Brain pericyte (primary cell): ENCODE data around the gene USP34.
A peak's percentile ranks its signal among the peaks of the same experiment; 100 is the strongest.

ENCODE experiments used
- DNase-seq: peaks from one replicate; pipeline ENCODE4 v3.0.0-alpha.2; 2012; ENCODE audit warnings: low read depth, low spot score

USP34 gene

DNA sequence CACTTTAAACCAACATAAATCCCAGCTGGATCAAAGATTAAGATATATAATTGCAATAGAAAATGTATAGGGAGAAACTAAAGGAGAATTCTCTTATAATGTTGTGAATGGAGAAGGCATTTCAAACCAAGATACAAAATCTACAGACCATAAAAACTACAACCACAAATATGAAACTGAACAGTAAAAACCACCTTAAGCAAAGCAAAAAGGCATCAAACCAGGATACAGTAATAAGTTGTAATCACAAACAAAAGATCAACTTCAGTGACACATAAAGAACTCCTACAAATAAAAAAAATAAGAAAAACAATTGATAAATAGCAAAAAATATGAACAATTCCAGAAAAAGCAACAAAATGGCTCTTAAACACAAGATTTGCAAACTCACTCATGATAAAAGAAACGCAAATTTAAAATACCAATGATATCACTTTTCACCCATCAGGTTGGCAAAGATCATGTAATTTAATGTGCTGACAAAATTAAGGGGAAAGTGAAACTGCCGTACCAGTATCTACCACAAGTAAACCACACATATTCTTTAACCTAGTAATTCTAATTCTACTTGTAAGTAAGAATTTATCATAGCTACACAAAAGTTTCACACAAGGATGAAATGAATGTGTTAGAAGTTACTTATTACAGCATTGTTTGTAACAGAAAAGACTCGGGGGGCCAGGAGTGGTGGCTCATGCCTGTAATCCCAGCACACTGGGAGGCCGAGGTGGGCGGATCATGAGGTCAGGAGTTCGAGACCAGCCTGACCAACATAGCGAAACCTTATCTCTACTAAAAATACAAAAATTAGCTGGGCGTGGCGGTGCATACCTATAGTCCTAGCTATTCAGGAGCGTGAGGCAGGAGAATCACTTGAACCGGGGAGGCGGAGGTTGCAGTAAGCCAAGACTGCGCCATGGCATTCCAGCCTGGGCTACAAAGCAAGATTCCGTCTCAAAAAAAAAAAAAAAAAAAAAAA, 101.9 kb downstream of the USP34 start:
- DNase-seq, result no peak

DNA sequence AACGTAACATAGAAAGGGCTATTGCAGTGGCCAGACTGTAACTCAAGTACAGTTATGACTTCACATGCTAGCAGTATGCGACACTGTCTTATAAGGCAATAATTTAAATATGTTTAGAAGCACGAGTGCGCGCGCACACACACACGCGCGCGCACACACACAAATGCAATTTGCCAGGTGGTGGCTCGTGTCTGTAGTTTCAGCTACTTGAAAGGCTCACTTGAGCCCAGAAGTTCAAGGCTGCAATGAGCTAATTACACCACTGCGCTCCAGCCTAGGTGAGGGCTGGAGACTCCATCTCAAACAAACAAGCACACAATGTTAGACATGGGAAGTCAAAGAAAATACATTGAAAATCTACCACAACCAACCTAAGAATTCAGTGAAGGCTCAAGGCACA, 103.7 kb downstream of the USP34 start:
- DNase-seq, result no peak

DNA sequence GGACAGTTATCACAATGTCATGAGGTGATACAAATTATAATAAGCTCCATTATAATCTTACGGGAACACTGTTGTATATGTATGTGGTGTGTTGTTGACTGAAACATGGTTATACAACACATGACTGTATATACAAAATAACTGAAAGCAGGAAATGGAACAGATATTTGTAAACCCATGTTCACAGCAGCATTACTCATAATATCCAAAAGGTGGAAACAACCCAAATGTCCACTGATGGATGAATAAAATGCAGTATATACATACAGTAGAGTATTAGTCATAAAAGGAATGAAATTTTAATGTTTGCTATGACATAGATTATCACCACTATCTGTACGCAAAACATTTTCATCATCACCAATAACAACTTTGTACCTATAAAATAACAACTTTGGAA, 107.3 kb downstream of the USP34 start:
- DNase-seq, result no peak

DNA sequence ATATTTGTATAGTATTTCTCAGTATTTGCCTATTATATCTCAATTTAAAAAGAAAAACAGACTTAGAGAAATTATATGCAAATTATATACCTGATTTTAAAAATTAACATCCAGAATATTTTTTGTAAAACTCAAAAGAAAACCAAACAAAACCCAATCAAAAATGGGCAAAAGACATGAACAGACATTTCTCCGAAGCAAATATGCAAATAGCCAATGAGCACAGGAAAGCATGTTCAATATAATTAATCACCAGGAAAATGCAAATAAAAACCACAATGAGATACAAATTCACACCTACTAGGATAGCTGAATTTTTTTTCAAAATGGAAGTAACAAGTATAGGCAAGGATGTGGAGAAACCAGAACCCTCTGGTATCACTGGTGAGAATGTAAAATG, 108.0 kb downstream of the USP34 start:
- no peak for DNase-seq

DNA sequence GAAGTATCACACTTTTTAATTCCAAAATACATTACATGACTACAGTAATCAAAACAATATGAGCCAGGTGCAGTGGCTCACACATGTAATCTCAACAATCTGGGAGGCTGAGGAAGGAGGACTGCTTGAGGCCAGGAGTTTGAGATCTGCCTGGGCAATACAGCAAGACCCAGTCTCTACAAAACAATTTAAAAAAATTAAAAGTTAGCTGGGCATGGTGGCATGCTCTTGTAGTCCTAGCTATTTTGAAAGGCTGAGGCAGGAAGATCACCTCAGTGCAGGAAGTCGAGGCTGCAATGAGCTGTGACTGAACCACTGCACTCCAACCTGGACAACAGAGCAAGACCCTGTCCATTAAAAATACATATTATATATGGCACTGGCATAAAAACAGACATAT, 109.8 kb downstream of the USP34 start:
- DNase-seq, result no peak

DNA sequence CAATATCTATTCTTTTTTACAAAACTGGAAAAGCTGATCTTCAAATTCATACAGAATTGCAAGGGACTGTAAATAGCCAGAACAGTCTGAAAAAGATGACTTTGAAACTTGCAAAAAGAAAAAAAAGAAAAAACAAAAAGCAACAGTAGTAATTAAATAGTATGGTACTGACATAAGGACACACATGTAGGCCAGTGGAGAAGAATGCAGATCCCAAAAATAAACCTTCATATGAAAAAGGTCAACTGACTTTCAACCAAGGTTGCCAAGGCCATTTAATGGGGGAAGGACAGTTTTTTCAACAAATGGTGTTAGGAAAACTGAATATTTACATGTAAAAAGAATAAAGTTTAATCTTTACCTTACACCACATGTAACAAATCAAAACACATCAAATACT, 111.8 kb downstream of the USP34 start:
- no peak for DNase-seq

DNA sequence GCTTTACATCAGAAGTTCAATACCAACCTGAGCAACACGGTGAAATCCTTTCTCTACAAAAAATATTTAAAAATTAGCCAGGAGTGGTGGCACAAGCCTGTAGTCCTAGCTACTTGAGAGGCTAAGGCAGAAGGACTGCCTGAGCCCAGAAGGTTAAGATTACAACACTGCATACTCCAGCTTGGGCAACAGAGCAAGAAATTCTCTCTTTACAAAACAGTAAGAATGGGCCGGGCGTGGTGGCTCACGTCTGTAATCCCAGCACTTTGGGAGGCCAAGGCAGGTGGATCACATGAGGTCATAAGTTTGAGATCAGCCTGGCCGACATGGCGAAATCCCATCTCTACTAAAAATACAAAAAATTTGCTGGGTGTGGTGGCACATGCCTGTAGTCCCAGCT, 113.2 kb downstream of the USP34 start:
- DNase-seq, result no peak

DNA sequence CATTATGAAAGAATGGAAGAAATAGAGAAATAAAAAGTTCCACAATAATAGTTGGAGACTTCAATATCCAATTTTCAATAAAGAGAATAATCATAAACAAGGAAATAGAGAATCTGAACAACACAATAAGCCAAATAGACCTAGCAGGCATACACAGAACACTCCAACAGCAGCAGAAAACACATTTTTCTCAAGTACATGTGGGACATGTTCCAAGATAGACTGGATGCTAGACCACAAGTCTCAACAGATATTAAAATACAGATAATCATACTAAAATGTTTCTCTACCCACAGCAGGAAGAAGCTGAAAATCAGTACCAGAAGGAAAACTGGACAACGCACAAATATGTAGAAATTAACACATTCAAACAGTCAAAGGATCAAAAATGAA, 113.9 kb downstream of the USP34 start:
- no peak for DNase-seq

DNA sequence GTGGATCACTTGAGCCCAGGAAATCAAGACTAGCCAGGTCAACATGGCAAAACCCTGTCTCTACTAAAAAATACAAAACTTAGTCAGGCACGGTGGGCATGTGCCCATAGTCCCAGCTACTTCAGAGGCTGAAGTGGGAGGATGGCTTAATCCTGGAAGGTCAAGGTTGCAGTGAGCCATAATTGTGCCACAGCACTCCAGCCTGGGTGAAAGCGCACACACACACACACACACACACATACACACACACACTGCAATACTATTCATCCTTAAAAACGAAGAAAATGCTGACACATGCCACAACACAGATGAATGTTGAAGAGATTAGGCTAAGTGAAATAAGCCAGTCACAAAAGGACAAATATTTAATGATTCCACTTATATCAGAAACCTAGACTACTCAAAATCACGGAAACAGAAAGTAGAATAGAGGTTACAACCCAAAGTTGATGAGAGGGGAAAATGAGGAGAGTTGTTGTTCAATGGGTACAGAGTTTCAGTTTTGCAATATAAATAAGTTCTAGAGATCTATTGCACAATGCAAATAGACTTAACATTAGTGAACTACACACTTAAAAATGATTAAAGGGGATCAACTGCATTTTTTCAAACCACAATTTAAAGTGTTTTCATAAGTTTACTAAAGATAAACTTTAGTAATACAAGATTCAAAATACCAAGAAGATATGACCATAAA, 114.5 kb downstream of the USP34 start:
- no peak for DNase-seq

DNA sequence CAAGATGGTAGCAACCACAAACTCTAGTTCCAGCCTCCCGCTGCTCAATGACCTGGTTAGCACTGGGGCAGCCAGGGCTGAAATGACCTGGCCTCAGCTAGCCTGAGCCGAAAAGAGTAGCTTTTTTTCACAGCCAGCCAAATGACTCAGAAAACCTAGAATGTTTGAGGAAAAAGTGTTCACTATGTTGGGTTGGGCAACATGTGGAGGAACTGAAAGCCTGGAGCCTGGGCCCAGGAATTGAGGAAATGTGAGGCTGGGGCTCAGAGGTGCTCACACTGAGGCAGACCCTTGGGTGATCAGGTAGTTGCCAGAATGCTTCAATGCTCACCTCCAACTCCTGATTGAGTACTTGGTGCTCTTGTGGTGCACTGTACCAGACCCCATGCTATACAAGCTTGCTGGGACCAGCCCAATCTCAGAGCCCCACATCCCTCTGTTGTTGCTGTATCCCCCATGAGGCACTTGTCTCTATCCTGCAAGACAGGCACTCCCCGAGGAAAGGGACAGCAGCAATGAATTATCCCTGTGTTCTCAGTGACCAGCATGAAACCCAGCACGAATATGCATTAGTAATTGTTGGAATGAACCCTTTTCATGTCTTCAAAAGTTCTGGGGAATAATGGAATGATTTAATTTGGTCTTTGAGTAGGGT, 116.2 kb downstream of the USP34 start:
- no peak for DNase-seq

DNA sequence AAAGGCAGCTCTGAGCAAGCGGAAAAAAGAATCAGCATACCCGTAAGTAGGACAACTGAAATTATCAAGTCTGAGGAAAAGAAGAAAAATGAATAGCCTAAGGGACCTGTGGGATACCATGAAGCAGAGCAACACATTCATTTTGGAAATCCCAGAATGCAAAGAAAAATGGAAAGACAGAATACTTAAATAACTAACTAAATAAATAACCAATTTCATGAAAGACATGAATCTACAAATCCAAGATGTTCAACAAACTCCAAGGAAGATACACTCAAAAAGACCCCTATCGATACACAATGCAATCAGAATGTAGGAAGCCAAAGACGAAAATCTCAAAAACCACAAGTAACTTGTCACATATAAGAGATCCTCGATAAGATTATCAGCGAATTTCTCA, 117.0 kb downstream of the USP34 start:
- DNase-seq, result no peak

DNA sequence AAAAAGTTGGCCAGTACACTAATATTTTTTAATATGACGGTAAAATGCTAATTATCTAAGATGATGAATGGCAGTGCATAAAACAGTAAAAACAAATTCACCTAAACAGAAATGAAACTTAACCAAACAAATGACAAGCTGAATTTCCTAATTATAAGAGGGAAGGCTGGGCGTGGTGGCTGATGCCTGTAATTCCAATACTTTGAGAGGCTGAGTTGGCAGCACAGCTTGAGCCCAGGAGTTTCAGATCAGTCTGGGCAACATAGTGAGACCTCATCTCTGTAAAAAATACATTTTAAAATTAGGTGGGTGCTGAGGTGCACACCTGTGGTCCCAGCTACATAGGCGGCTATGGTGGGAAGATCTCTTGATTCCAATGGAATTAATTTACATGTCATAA, 120.1 kb downstream of the USP34 start:
- DNase-seq, result no peak

DNA sequence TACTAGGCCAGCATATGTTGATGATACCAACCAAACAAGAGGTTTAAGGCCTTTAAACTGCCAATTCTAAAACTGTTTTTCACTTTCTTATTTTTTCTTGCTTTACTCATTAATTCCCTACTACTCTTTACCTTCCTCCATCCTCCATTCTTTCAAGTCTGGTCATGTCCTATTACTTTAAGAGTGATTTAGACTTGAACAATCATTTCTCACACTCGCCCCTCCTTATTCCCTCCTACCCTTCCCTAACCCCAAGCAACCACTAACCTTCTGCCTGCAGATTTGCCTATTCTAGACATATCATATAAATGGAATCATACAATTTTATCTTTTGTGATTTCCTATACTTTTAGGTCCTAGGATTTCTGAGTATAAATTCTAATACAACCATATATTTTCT, 127.7 kb downstream of the USP34 start:
- no peak for DNase-seq

DNA sequence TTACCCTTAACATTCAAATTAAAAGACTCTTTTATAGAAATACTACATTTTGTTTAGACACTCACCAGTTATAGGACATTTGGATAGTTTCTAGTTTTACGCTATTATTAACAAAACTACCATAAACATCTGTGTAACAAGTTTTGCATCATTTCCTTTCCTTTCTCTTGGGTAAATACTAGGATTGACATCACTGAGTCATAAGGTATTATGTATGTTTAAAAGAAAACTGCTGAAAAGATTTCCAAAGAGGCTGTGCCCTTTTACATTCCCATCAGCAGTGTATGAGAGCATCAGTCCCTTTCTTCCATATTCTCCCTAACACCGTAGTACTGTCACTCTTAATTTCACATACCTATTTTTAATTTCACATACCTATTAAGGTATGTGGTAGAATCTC, 130.6 kb downstream of the USP34 start:
- peak; percentile 27 for DNase-seq

DNA sequence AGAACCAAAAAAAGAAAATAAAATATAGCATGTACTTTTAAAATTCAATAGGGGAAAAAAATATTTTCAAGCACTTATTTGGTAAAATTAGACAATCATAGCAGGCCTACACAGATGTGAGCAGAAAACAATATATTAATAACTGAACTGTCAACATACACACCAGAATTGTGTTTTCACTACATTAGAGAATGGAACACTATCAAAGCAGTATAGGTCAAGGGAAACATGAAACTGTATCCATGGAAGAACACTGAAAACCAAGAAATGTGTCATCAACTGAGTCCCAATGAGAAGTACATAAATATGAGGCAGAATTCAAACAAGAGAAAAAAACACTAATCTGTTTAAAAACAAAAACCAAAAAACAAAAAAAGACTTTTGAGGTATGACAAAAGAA, 132.4 kb downstream of the USP34 start:
- no peak for DNase-seq

DNA sequence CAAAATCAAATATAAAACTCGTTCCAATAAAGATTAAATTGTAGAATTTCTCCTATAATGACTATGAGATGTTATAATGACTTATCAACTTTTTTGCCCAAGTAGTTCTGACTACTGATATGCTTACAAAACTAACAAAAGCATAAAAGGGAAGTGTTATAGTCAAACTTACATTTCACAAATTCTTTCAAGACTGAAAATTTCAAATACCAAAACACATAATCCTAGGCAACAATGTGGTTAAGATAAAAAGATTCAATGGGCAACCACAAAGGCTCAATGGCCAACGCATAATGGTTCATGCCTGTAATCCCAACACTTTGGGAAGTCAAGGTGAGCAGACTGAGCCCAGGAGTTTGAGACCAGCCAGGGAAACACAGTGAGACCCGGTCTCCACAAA, 135.7 kb downstream of the USP34 start:
- DNase-seq, result no peak

DNA sequence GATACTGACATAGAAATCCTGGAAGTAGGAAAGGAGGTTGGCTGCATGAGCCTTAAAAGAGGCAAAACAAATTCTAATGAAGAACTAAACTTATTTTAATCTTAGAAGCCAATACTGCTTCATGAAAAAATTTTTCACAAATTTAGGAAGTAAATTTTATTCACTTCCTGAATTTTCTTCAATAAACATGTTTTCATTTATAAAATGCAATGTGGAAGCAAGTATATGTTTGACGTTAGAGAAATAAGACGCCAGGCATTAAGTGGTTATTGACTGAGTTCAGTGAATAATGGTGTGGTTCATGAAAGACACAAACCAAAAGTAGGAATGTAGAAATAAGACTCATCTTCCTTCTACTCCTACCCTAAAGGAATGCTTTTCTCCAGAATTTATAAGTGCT, 136.4 kb downstream of the USP34 start:
- DNase-seq, result no peak

DNA sequence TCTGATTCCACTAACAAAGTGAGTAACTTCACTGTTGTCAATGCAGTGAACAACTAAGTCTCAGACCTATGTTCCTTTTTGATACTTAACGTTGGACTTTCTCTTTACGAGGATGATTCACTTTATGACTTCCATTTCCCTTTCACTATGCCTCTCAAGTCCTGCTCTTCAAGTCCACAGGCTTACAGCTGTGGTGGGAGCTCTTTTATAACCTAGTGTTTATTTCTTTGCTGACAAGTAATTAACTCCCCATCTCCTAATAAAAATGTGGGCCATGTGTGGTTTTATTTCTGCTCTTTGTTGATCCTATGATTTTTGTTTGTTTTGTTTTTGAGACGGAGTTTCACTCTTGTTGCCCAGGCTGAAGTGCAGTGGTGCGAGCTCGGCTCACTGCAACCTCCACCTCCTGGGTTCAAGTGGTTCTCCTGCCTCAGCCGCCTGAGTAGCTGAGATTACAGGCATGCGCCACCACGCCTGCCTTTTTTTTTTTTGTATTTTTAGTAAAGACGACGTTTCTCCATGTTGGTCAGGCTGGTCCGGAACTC, 142.1 kb downstream of the USP34 start:
- DNase-seq, result no peak

DNA sequence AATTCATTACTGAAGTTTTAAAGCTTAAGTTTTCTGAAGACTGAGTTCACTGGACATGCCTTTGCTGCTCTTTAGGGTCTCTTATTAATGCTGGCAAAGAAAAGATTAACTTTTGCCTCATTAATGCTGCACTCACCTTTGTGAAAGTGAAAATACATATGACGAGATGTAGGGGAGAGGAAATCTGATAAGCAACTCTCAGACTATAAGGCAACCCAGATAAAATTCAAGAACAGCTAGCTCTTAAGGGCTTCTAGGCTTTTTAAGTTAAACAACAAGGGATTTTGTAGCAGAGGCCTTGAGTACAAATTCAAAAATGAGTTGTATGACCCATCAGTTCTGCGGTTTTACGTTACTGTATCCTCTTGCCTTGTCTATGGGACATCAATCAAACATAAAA, 143.7 kb downstream of the USP34 start:
- no peak for DNase-seq

DNA sequence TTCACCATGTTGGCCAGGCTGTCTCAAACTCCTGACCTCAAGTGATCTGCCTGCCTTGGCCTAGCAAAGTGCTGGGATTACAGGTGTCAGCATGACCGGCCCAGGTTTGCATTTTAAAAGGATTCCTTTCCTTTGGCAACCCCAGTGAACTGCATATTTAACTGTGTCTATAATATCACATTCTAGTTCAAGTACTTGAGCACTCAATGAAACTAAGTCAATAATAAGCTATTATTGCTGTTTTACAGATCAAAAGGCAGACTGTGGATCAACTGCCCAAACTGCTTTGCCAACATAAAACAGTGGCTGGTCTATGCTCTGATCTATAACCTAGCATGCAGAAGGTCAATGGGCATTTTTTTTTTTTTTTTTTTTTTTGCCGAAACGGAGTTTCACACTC, 144.5 kb downstream of the USP34 start:
- no peak for DNase-seq

DNA sequence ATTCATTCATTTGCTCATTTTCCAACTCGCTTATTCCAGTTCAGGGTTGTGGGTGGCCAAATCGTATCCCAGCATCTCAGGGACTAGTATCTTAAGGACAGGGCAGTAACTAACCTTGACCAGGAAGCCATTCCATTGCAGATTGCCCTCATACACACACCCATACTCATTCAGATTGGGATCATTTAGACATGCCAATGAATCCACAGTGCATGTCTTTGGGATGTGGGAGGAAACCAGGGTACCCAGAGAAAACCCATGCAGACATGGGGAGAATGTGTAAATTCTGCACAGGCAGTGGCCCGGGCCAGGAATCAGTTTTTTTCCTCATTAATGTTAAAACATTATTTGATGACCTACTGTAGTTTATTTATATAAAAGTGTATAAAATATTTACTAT, 150.7 kb downstream of the USP34 start:
- DNase-seq, result no peak

DNA sequence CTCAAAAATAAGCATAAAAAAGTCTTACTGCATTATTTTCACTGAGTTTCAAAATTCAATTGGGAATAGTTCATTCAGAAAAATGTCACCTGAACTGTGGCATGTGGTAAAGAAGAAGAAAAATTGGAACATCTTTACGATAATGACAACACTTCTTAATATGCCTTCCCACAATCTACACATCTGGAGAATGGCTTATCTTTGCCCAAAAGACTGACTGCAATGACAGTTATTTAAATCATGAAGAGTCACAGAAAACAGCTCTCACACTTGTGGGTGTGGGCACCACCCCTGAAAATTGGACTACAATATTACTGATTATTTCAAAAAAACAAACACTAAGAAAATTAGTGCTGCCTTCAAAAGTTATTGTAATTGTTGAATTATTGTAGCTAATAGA, 152.3 kb downstream of the USP34 start:
- no peak for DNase-seq
